ENCODE measurements around the gene ZNF536.

Gene ZNF536

DNA sequence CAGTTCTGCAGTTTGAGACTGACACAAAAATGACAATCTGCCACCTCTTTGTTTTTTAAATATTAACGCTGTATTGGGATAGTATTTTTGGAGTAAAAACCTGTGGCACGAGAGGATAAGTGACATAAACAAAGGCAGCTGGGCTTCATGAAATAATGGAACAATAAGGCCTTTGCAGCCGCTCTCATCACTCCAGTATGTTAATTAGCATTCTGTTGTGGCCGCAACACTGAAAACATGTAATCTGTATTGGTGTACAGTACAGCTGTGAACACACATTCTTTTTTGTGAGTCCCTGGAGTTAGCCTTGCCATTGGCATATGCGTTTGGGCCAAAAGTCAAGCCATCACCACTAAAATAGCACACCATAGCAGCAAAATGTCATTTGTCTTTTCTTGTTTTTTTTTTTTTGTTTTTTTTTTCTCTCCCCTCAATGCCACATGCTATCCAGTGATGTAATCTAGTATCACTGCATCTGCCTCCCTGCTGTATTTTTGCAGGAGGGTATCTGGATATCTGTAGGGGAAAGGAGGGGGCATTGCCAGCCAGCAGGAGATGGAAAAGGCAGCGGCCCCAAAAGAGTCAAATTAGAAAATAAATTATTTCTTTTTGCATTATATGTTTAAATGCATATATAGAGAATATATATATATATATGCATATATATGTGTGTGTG is 885 bp upstream of the ZNF536 start:
- no peak for FAIRE-seq
- TF ChIP-seq, protein P1, sequence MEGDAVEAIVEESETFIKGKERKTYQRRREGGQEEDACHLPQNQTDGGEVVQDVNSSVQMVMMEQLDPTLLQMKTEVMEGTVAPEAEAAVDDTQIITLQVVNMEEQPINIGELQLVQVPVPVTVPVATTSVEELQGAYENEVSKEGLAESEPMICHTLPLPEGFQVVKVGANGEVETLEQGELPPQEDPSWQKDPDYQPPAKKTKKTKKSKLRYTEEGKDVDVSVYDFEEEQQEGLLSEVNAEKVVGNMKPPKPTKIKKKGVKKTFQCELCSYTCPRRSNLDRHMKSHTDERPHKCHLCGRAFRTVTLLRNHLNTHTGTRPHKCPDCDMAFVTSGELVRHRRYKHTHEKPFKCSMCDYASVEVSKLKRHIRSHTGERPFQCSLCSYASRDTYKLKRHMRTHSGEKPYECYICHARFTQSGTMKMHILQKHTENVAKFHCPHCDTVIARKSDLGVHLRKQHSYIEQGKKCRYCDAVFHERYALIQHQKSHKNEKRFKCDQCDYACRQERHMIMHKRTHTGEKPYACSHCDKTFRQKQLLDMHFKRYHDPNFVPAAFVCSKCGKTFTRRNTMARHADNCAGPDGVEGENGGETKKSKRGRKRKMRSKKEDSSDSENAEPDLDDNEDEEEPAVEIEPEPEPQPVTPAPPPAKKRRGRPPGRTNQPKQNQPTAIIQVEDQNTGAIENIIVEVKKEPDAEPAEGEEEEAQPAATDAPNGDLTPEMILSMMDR (IDR thresholded peaks at IDR 0.05; ENCODE audit: insufficient read depth, missing control alignments), result no peak

DNA sequence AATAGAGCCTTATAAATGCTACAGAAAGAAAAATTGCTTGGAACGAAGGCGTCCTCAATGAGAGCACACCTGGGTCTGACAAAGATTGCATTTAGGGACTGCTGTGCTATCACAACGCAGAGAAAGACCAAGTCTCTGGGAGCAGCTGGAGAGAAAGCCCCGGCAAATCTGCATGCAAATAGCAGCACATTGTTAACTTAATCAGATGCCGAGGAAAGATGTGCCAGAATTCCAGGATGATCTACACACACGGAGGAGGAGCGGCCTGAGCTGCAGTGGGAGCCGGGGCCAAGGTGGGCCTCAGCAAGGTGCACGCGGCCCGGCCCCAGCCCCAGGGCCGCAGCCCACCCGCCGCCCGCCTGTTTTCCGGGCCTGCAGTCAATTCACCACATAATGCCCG is 1.4 kb downstream of the ZNF536 start:
- FAIRE-seq (no peak), DNase-seq (ENCODE audit: insufficient read length, low spot score) (no peak)
- TF ChIP-seq, protein P1 (IDR thresholded peaks at IDR 0.05; ENCODE audit: insufficient read depth, missing control alignments), result no peak

More for the DNA sequence above, 885 bp upstream of the ZNF536 start:
- DNase-seq (ENCODE audit: insufficient read length, low spot score), result no peak

DNA sequence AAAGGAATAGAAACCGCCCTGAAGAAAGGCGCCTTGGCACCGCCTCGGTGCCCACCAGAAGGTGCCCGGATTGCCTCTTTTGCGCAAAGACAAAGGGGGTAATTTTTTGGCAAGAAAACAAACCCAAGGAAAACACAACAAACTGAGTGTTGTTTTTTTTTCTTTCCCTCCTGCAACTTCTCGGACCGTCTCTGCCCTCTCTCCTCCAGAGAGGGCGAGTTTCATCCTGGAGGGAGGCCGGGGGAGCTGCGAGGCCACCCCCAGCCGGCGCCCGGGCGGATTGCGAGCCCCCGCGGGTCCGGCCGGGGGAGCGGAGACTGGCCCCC is 2.3 kb downstream of the ZNF536 start:
- TF ChIP-seq, protein P1 (IDR thresholded peaks at IDR 0.05; ENCODE audit: insufficient read depth, missing control alignments), result no peak
- FAIRE-seq (no peak), DNase-seq (ENCODE audit: insufficient read length, low spot score) (no peak)

DNA sequence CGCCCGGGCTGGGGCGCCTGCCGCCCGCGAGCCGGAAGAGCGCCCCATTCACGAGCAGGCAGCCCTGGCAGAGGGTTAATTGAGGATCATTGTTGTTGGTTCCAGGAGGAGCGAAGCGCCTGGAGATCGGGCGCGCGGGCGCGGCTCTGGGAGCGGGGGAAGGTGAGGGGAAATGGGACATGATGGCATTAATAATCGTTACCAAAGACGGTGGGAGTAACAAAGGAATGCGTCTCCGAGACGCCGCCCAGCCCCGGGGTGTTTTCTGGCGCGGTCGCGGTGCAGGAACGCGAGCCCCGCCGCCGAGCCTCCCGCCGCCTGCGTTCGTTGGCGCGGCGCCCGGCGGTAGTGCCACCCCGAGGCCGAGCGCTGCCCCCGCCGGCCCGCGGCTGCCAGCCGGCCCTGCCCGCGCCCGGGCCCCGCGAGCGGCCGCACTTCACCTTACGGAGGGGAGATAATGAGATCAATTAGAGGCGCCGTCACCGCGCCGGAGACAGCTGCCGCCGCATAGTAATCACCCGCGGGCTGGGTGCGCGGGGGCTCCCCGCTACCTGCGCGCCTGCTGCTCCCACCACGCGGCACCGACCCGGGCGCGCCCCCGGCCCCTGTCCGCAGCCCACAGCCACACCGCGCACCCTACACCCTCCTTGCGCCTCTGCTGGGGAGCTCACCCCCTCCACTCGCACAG is 2.8 kb downstream of the ZNF536 start:
- FAIRE-seq (no peak), DNase-seq (ENCODE audit: insufficient read length, low spot score) (no peak)
- TF ChIP-seq, protein P1 (IDR thresholded peaks at IDR 0.05; ENCODE audit: insufficient read depth, missing control alignments), result no peak

DNA sequence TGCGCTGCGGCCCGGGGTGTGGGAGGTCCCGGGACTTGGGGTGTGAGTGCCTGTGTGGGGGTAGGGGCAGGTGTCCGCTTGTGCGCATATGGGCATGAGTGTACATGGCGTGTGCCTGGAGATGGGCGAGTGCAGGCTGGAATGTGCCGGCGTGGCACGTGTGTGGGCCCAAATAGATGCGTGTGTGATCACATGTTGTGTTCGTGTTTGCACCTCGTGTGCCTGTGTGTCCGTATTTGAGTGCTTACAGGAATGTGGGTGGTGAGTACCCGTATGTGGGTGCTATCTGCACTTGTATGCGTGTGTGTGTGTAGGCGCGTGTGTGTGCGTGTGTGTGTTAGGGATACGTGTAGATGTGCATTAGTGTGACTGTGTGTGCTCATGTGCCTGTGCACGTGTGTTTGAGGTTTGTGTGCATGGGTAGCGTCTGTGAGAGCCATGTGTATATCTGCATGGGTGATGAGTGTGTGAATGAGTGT is 3.4 kb downstream of the ZNF536 start:
- TF ChIP-seq, protein P1 (IDR thresholded peaks at IDR 0.05; ENCODE audit: insufficient read depth, missing control alignments), result no peak
- DNase-seq (ENCODE audit: insufficient read length, low spot score) (no peak), FAIRE-seq (no peak)

DNA sequence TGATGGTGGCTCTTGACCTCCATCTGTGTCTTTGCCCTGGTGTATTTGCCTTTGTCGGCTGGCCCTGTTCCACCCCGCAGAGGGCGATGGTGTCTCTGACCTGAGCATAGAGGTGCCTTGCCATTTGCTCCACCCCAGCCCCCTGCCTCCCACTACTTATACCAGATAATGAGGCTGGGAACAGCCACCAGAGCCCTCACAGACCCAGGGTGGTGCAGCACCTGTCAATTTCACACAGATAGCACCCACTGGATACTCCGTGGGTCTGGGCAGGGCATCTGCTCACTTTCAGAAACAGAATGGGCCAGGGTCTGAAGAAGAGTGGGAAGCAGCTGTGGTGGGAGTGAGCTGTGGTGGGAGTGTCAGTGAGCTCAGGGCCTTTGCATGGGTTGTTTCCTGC is 4.1 kb downstream of the ZNF536 start:
- TF ChIP-seq, protein P1 (IDR thresholded peaks at IDR 0.05; ENCODE audit: insufficient read depth, missing control alignments), result no peak
- FAIRE-seq, result no peak

DNA sequence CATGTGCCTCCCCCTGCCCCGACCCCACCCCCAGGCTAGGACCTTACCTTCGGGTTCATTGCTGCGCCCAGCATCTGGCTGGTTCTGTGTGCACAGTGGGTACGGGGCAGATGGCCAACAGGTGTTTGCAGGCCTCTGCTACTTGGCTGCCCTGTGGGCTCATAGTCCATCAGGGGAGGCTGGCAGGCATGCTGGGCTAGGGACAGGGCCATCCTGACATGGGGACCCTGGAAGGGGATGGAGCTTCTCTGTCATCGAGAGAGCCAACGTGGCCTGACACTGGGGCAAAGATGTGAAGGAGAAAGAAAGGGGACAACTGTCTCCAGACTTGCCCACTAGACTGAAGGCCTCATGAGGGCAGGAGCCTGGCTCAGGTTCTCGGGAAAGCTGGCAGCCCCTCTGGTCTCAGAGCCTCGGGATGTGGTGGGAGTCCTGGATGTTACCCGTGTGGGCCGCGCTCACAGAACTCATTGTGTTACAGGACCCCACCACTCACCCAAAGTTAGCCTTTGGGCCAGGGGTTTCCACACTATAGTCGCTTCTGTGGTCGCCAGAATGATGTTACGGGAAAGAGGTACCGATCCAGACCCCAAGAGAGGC is 4.7 kb downstream of the ZNF536 start:
- TF ChIP-seq, protein P1 (IDR thresholded peaks at IDR 0.05; ENCODE audit: insufficient read depth, missing control alignments), result no peak
- FAIRE-seq (no peak), DNase-seq (ENCODE audit: insufficient read length, low spot score) (no peak)

More for the DNA sequence above, 4.1 kb downstream of the ZNF536 start:
- DNase-seq (ENCODE audit: insufficient read length, low spot score), result no peak

Data from D721Med (cell line).